Neuronal stem cell (in vitro differentiated cells): Measurements from ENCODE around the gene TMEM60.

ENCODE experiments used
- DNase-seq: peaks from one replicate; pipeline ENCODE4 v3.0.0-alpha.2; 2013; ENCODE audit warnings: low spot score
- H2AFZ ChIP-seq: one replicate; pipeline ENCODE4 v1.6.1; 2013; ENCODE audit warnings: mild to moderate bottlenecking, low read length, inconsistent platforms
- H2AK5ac ChIP-seq: 2 replicates; pipeline ENCODE4 v1.6.1; 2013; ENCODE audit warnings: low read depth, mild to moderate bottlenecking, inconsistent platforms, low read length, moderate library complexity, mixed read lengths
- H2BK120ac ChIP-seq: 2 replicates; pipeline ENCODE4 v1.6.1; 2013; ENCODE audit warnings: low read depth, mild to moderate bottlenecking, inconsistent platforms, low read length, moderate library complexity, mixed read lengths
- H2BK12ac ChIP-seq: one replicate; pipeline ENCODE4 v1.6.1; 2013; ENCODE audit warnings: low read length, inconsistent platforms
- H2BK15ac ChIP-seq: 2 replicates; pipeline ENCODE4 v1.6.1; 2013; ENCODE audit warnings: mild to moderate bottlenecking, low read length, inconsistent platforms, mixed read lengths
- H2BK5ac ChIP-seq: one replicate; pipeline ENCODE4 v1.6.1; 2013; ENCODE audit warnings: inconsistent platforms, mild to moderate bottlenecking, low read length, moderate library complexity
- H3K14ac ChIP-seq: one replicate; pipeline ENCODE4 v1.6.1; 2013; ENCODE audit warnings: low read length, inconsistent platforms
- H3K18ac ChIP-seq: 2 replicates; pipeline ENCODE4 v1.6.1; 2013; ENCODE audit warnings: low read length, inconsistent platforms
- H3K23ac ChIP-seq: 2 replicates; pipeline ENCODE4 v1.6.1; 2013; ENCODE audit warnings: low read depth, mild to moderate bottlenecking, mixed read lengths, low read length, inconsistent platforms; ENCODE audit not compliant: poor library complexity
- H3K27ac ChIP-seq: replicated peaks from 3 replicates; pipeline ENCODE4 v1.5.1; 2013; ENCODE audit warnings: low read length, inconsistent platforms
- H3K27me3 ChIP-seq, 3 experiments: 2 replicates each; pipeline ENCODE4 v1.6.1; 2013; ENCODE audit warnings: low read length in 3 of 3, mild to moderate bottlenecking in 2 of 3, inconsistent platforms in 1 of 3, low read depth in 1 of 3, mixed read lengths in 1 of 3, moderate library complexity in 1 of 3; ENCODE audit not compliant: control insufficient read depth in 3 of 3, insufficient read depth in 3 of 3
- H3K36me3 ChIP-seq, 2 donors: replicated peaks in 1 of 2; 2 replicates each; pipeline ENCODE4 v1.6.1; 2013; ENCODE audit warnings: low read length in 2 of 2; ENCODE audit not compliant: control insufficient read depth in 2 of 2, insufficient read depth in 2 of 2
- H3K4ac ChIP-seq: 2 replicates; pipeline ENCODE4 v1.6.1; 2013; ENCODE audit warnings: inconsistent platforms, mild to moderate bottlenecking, low read length, moderate library complexity
- H3K4me1 ChIP-seq, 2 donors: 1 replicate in 1 of 2; 2 replicates in 1 of 2; pipeline ENCODE4 v1.6.1; 2013; ENCODE audit warnings: low read length in 2 of 2, low read depth in 1 of 2; ENCODE audit not compliant: control insufficient read depth in 2 of 2, insufficient read depth in 1 of 2
- H3K4me2 ChIP-seq: one replicate; pipeline ENCODE4 v1.6.1; 2013; ENCODE audit warnings: mild to moderate bottlenecking, low read length, inconsistent platforms; ENCODE audit not compliant: insufficient read depth, poor library complexity, severe bottlenecking
- H3K4me3 ChIP-seq, 2 donors: 2 replicates each; pipeline ENCODE4 v1.5.1; 2013; ENCODE audit warnings: low read length in 2 of 2, mild to moderate bottlenecking in 2 of 2, inconsistent platforms in 1 of 2, moderate library complexity in 1 of 2
- H3K79me1 ChIP-seq: one replicate; pipeline ENCODE4 v1.6.1; 2013; ENCODE audit warnings: low read depth, mild to moderate bottlenecking, inconsistent platforms, low read length, moderate library complexity
- H3K9ac ChIP-seq: one replicate; pipeline ENCODE4 v1.6.1; 2013; ENCODE audit warnings: mild to moderate bottlenecking, low read depth, low read length, inconsistent platforms; ENCODE audit not compliant: poor library complexity
- H3K9me3 ChIP-seq, 2 donors: replicated peaks in 1 of 2; 2 replicates each; pipeline versions ENCODE3 to v1.6.1; 2013; ENCODE audit warnings: low read length in 2 of 2, mild to moderate bottlenecking in 2 of 2, inconsistent platforms in 1 of 2, low read depth in 1 of 2, mixed read lengths in 1 of 2, moderate library complexity in 1 of 2; ENCODE audit not compliant: control insufficient read depth in 2 of 2, insufficient read depth in 1 of 2
- H4K8ac ChIP-seq: one replicate; pipeline ENCODE4 v1.6.1; 2013; ENCODE audit warnings: low read depth, mild to moderate bottlenecking, inconsistent platforms, low read length, moderate library complexity
- H4K91ac ChIP-seq: one replicate; pipeline ENCODE4 v1.6.1; 2013; ENCODE audit warnings: low read length, low read depth, mild to moderate bottlenecking, inconsistent platforms; ENCODE audit not compliant: poor library complexity
- WGBS, 2 donors: extraction: QIAGEN DNeasy Blood & Tissue Kit; methylation state at CpG; one replicate each; pipeline ENCODE4 v1.1.7; 2013; ENCODE audit warnings: missing lambda C conversion rate in 2 of 2, mixed read lengths in 1 of 2; ENCODE audit not compliant: insufficient read length in 2 of 2, insufficient replicate concordance in 1 of 2; ENCODE audit errors: extremely low coverage in 2 of 2; 5-methylcytosine and 5-hydroxymethylcytosine counted together

Gene TMEM60

DNA sequence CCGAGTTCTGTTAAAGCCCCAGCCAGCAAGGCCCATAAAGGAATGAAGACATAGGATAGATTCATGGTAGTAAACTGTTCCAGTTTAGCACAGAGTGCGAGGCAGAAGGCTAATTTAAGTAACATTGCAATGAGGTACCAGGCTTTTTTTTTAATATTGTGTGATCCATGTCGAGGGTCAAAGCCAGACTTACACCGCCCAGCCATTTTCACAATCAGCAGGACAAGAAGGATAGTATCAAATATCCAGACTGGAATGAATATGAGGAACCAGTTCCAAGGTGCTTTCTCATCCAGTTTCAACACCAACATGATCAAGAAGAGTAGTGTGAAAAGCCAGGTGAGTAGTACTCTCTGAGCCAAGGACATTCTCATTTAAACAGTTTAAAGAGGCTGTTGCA, 4.2 kb downstream of the TMEM60 start:
- Histone ChIP-seq H2BK15ac (no peak overlapping the region), H4K91ac (no peak overlapping the region), H3K27ac (no peak overlapping the region), H3K14ac (no peak overlapping the region), H4K8ac (no peak overlapping the region), H2AK5ac (no peak overlapping the region), H3K4me3 (no peak overlapping the region), H3K4me2 (no peak overlapping the region), H2BK120ac (no peak overlapping the region), H3K27me3 (no peaks in the 10 kb centered on the region), H3K79me1 (peaks cover 4% of the 10 kb centered on the region), H2BK12ac (no peak overlapping the region), H3K4ac (no peak overlapping the region), H3K9ac (no peak overlapping the region), H3K18ac (no peak overlapping the region), H3K4me1 (peaks cover 3 to 13% of the 10 kb centered on the region in 2 donors), H3K23ac (no peak overlapping the region), H3K9me3 (no peaks in the 10 kb centered on the region), H2BK5ac (no peak overlapping the region), H3K36me3 (peaks cover 2 to 34% of the 10 kb centered on the region in 2 donors), H2AFZ (no peak overlapping the region)
- DNase-seq, result no peak
- WGBS, 2 donors, result no CpG with 5 or more reads among the region's 4 CpGs

DNA sequence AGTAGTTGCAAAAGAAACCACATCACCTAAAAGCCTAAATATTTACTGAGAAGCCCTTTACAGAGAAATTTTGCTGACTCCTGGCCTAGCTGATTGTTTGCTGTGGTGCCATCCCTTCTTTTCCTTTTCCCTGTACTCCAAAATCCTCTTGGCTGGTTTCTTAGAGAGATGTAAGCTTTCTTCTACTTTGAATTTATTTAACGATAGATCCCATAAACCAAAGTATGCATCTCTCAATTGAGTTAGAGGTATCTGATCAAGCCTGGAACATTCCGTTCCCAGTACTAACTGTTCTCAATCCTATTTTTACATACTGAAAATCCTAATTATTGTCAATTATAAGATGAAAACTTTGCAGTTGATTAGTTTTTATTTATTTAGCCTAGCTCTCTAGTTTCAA, 6.3 kb downstream of the TMEM60 start:
- Histone ChIP-seq H2BK5ac (no peak overlapping the region), H3K9ac (no peak overlapping the region), H3K27ac (no peak overlapping the region), H2BK120ac (no peak overlapping the region), H3K14ac (no peak overlapping the region), H3K27me3 (no peaks in the 10 kb centered on the region), H3K4me2 (no peak overlapping the region), H3K4me1 (peaks cover 0 to 5% of the 10 kb centered on the region in 2 donors), H3K4me3 (no peak overlapping the region), H3K23ac (no peak overlapping the region), H3K79me1 (no peaks in the 10 kb centered on the region), H3K4ac (no peak overlapping the region), H3K36me3 (peaks cover 2 to 34% of the 10 kb centered on the region in 2 donors), H3K18ac (no peak overlapping the region), H2BK15ac (no peak overlapping the region), H4K91ac (no peak overlapping the region), H3K9me3 (no peaks in the 10 kb centered on the region), H2AFZ (no peak overlapping the region), H2BK12ac (no peak overlapping the region), H4K8ac (no peak overlapping the region), H2AK5ac (no peak overlapping the region)
- no peak for DNase-seq
- no CpG with 5 or more reads among the region's 2 CpGs for WGBS, 2 donors

DNA sequence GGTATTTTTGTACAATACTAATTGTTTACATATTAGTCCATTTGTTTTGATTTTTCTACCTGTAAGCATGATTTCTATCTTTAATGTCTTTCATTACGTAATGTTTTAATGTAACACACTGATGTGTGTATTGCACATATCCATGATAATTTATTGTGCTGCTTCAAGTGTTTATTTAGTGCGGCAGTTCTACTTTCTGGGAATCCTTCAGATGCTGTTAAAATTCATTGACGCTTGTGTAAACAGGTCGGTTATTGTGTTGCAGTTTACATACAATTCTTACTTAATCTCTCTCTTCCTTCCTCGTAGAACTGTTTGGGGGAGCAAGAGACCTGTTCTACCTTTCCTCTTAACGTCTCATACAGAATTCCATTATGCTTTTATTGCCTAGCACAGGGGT, 6.9 kb downstream of the TMEM60 start:
- no peak overlapping the region for H3K4me3 ChIP-seq
- H3K4ac ChIP-seq, result no peak overlapping the region
- no peaks in the 10 kb centered on the region for H3K27me3 ChIP-seq
- no peak overlapping the region for H3K18ac ChIP-seq
- no peak overlapping the region for H2BK120ac ChIP-seq
- no peaks in the 10 kb centered on the region for H3K4me1 ChIP-seq
- WGBS, 2 donors, result no CpG with 5 or more reads among the region's 6 CpGs
- H2AFZ ChIP-seq, result no peak overlapping the region
- no peak for DNase-seq
- H4K8ac ChIP-seq, result no peak overlapping the region
- no peak overlapping the region for H3K14ac ChIP-seq
- no peak overlapping the region for H2BK5ac ChIP-seq
- H3K79me1 ChIP-seq, result no peaks in the 10 kb centered on the region
- no peak overlapping the region for H3K4me2 ChIP-seq
- H3K9ac ChIP-seq, result no peak overlapping the region
- no peak overlapping the region for H3K23ac ChIP-seq
- peaks cover 2 to 34% of the 10 kb centered on the region in 2 donors for H3K36me3 ChIP-seq
- H2BK15ac ChIP-seq, result no peak overlapping the region
- H4K91ac ChIP-seq, result no peak overlapping the region
- H3K9me3 ChIP-seq, result peaks cover 0 to under 1% of the 10 kb centered on the region in 2 donors
- no peak overlapping the region for H2BK12ac ChIP-seq
- H2AK5ac ChIP-seq, result no peak overlapping the region
- H3K27ac ChIP-seq, result no peak overlapping the region

DNA sequence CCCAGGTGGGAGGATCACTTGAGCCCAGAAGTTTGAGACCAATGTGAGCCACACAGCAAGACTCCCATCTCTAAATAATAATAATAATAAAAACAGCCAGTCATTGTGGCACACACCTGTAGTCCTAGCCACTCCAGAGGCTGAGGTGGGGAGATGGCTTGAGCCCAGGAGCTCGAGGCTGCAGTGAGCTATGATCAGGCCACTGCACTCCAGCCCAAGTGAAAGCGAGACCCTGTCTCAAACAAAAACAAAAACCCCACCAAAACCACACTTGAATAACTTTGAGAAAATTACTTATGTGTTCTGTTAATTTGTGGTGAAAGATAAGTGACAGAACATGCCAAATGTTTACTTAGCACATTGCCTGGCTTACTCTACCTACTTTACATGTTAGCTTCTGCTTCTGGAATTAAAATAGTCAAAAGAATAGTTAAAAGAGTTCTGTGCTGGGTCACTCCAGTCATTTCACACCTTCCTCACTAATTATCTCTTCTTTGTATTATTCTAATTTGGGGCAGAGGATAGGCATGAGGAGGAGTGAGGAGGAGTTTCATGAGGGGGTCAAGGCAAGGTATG, 9.8 kb downstream of the TMEM60 start:
- no peak overlapping the region for H2BK5ac ChIP-seq
- DNase-seq, result no peak

More for the DNA sequence above, 9.8 kb downstream of the TMEM60 start:
- no peak overlapping the region for H2BK12ac ChIP-seq
- no peaks in the 10 kb centered on the region for H3K79me1 ChIP-seq
- H3K14ac ChIP-seq, result no peak overlapping the region
- WGBS, 2 donors, result no CpG with 5 or more reads among the region's 2 CpGs
- no peak overlapping the region for H3K4ac ChIP-seq
- H2AK5ac ChIP-seq, result no peak overlapping the region
- H3K4me2 ChIP-seq, result no peak overlapping the region
- H3K9ac ChIP-seq, result no peak overlapping the region
- H3K9me3 ChIP-seq, result peaks cover 0 to 11% of the 10 kb centered on the region in 2 donors
- H2BK15ac ChIP-seq, result no peak overlapping the region
- no peaks in the 10 kb centered on the region for H3K27me3 ChIP-seq
- no peak overlapping the region for H2AFZ ChIP-seq
- H3K4me1 ChIP-seq, result peaks cover 0 to under 1% of the 10 kb centered on the region in 2 donors
- H3K36me3 ChIP-seq, result peaks cover 2 to 18% of the 10 kb centered on the region in 2 donors
- H2BK120ac ChIP-seq, result no peak overlapping the region
- H3K18ac ChIP-seq, result no peak overlapping the region
- no peak overlapping the region for H4K8ac ChIP-seq
- no peak overlapping the region for H3K4me3 ChIP-seq
- no peak overlapping the region for H3K23ac ChIP-seq
- H4K91ac ChIP-seq, result no peak overlapping the region
- no peak overlapping the region for H3K27ac ChIP-seq
